Gastrocnemius medialis (tissue), 4 donors: ENCODE measurements around the gene FUT3.

Experiments
- CTCF ChIP-seq, 5 experiments: fragments of 450-650 bp in 3 of 5; fragments of 200-600 bp in 2 of 5; sonication (generic) in 2 of 5; IDR thresholded peaks in 4 of 5; conservative IDR thresholded peaks in 1 of 5; 1 replicate in 4 of 5; 2 replicates in 1 of 5; pipeline ENCODE4 v1.5.1; 2016 to 2019; ENCODE audit warnings: antibody characterized with exemption in 5 of 5, mild to moderate bottlenecking in 3 of 5, moderate library complexity in 3 of 5
- POLR2A ChIP-seq, 2 donors: fragments of 450-650 bp; IDR thresholded peaks; one replicate each; pipeline ENCODE4 v1.6.1; 2017; ENCODE audit warnings: antibody characterized with exemption in 2 of 2, mild to moderate bottlenecking in 2 of 2, moderate library complexity in 2 of 2

GRCh38 chr19:5890099-5890498, 38.9 kb upstream of the FUT3 start:
- TF ChIP-seq CTCF (IDR thresholded peaks at IDR 0.05 in 4 of 5, conservative IDR thresholded peaks at IDR 0.05 in 1 of 5) = no peak
- no peak for TF ChIP-seq POLR2A (IDR thresholded peaks at IDR 0.05)
